ENCODE results near the gene KIF6. TPM values are rescaled to one million over a fixed set of nuclear protein-coding genes. Genes with fewer than 3 reads are reported as not detected.

KIF6 gene
- polyA plus RNA-seq, 1 donor (not counting 4 experiments of a cell fraction or from before 2014, with no cell fraction given) = 0.14 TPM

DNA sequence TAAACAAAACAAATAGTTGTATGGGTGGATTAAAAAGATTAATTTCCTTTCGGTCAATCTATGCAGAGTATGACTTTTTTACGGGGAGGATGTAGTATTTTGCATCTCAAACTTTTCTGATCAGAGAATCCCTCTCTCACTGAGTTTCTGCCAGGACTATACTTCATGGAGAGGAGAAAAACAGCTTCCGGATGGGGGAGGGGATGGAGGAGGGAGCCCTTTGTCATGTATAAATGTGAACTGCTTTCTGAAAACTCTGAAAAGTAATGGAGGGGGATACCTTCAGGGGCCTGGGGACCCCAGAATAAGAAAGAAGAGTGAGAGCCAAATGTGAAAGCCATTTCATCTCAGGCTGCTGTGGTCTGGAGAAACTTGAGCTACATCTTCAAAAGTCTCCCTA is 229.6 kb downstream of the KIF6 start:
- H3K27me3 ChIP-seq (ENCODE audit: control insufficient read depth, extremely low read depth, insufficient read depth, low read length) = no peaks in the 10 kb centered on the region
- H3K36me3 ChIP-seq (ENCODE audit: control insufficient read depth in 2 of 2, extremely low read depth in 1 of 2, insufficient read depth in 2 of 2, low read length in 2 of 2) = no peaks in the 10 kb centered on the region
- H3K9me3 ChIP-seq (ENCODE audit: control insufficient read depth, low read depth, low read length) = no peaks in the 10 kb centered on the region
- H3K4me1 ChIP-seq (ENCODE audit: control insufficient read depth, extremely low read depth, insufficient read depth, low read length) = no peaks in the 10 kb centered on the region
- no peak overlapping the region for H3K4me2 ChIP-seq (ENCODE audit: control insufficient read depth, extremely low read depth, insufficient read depth, low read depth, low read length)
- no peak overlapping the region for H3K4me3 ChIP-seq (ENCODE audit: control insufficient read depth in 2 of 3, extremely low read depth in 1 of 3, insufficient read depth in 2 of 3, low read depth in 1 of 3, low read length in 3 of 3)
- H3K27ac ChIP-seq (ENCODE audit: control insufficient read depth, insufficient read depth, low read length) = no peak overlapping the region
- dilution Hi-C loops (cut with MboI; ENCODE audit: extremely low pct_ligation_motif_present, low sequenced_read_pairs) = no loop called here
- no peak for TF ChIP-seq EZH2 (IDR thresholded peaks at IDR 0.05; ENCODE audit: low read length)
- TF ChIP-seq, protein P1, sequence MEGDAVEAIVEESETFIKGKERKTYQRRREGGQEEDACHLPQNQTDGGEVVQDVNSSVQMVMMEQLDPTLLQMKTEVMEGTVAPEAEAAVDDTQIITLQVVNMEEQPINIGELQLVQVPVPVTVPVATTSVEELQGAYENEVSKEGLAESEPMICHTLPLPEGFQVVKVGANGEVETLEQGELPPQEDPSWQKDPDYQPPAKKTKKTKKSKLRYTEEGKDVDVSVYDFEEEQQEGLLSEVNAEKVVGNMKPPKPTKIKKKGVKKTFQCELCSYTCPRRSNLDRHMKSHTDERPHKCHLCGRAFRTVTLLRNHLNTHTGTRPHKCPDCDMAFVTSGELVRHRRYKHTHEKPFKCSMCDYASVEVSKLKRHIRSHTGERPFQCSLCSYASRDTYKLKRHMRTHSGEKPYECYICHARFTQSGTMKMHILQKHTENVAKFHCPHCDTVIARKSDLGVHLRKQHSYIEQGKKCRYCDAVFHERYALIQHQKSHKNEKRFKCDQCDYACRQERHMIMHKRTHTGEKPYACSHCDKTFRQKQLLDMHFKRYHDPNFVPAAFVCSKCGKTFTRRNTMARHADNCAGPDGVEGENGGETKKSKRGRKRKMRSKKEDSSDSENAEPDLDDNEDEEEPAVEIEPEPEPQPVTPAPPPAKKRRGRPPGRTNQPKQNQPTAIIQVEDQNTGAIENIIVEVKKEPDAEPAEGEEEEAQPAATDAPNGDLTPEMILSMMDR (optimal IDR thresholded peaks at IDR 0.05 in 1 of 3, IDR thresholded peaks at IDR 0.05 in 1 of 3, conservative IDR thresholded peaks at IDR 0.05 in 1 of 3; ENCODE audit: extremely low read depth in 1 of 3, insufficient read depth in 2 of 3, low read length in 3 of 3) = no peak
- FAIRE-seq (no peak), DNase-seq (ENCODE audit: low read depth, low spot score) (no peak)
- H2AFZ ChIP-seq (ENCODE audit: control insufficient read depth, low read length) = no peak overlapping the region
- H3K9ac ChIP-seq (ENCODE audit: control insufficient read depth, extremely low read depth, insufficient read depth, low read length) = no peak overlapping the region
- no peaks in the 10 kb centered on the region for H3K79me2 ChIP-seq (ENCODE audit: control insufficient read depth, insufficient read depth, low read length)
- no peaks in the 10 kb centered on the region for H3K9me1 ChIP-seq (ENCODE audit: control insufficient read depth, extremely low read depth, insufficient read depth, low read length)
- no peaks in the 10 kb centered on the region for H4K20me1 ChIP-seq (ENCODE audit: control insufficient read depth, extremely low read depth, insufficient read depth, low read length)

DNA sequence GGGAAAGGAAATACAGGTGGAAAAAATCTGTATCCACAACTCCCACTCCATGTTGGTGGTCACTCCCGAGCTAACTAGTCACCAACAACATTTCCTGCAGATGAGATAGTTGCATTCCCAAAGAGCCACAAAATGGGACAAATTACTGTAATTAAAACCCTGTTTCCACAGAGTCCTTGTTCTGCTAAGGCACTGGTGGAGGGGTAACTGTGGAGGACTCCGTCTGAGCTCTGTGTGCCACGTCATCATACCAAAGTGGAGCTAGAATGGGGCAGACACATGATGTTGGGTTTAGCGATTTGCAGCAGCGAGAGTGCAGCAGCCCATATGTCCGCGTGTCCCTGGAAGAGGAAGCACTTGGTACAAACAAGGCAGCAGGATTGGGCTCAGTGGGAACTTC is 230.2 kb downstream of the KIF6 start:
- Histone ChIP-seq H3K9ac (ENCODE audit: control insufficient read depth, extremely low read depth, insufficient read depth, low read length) (no peak overlapping the region), H3K36me3 (ENCODE audit: control insufficient read depth in 2 of 2, extremely low read depth in 1 of 2, insufficient read depth in 2 of 2, low read length in 2 of 2) (no peaks in the 10 kb centered on the region), H3K9me3 (ENCODE audit: control insufficient read depth, low read depth, low read length) (no peaks in the 10 kb centered on the region), H3K27ac (ENCODE audit: control insufficient read depth, insufficient read depth, low read length) (no peak overlapping the region), H3K9me1 (ENCODE audit: control insufficient read depth, extremely low read depth, insufficient read depth, low read length) (no peaks in the 10 kb centered on the region), H3K4me2 (ENCODE audit: control insufficient read depth, extremely low read depth, insufficient read depth, low read depth, low read length) (no peak overlapping the region), H3K27me3 (ENCODE audit: control insufficient read depth, extremely low read depth, insufficient read depth, low read length) (no peaks in the 10 kb centered on the region), H3K4me3 (ENCODE audit: control insufficient read depth in 2 of 3, extremely low read depth in 1 of 3, insufficient read depth in 2 of 3, low read depth in 1 of 3, low read length in 3 of 3) (no peak overlapping the region), H3K79me2 (ENCODE audit: control insufficient read depth, insufficient read depth, low read length) (no peaks in the 10 kb centered on the region), H2AFZ (ENCODE audit: control insufficient read depth, low read length) (no peak overlapping the region), H3K4me1 (ENCODE audit: control insufficient read depth, extremely low read depth, insufficient read depth, low read length) (no peaks in the 10 kb centered on the region), H4K20me1 (ENCODE audit: control insufficient read depth, extremely low read depth, insufficient read depth, low read length) (no peaks in the 10 kb centered on the region)
- DNase-seq (ENCODE audit: low read depth, low spot score) = no peak
- no peak for FAIRE-seq
- TF ChIP-seq, protein P1 (optimal IDR thresholded peaks at IDR 0.05 in 1 of 3, IDR thresholded peaks at IDR 0.05 in 1 of 3, conservative IDR thresholded peaks at IDR 0.05 in 1 of 3; ENCODE audit: extremely low read depth in 1 of 3, insufficient read depth in 2 of 3, low read length in 3 of 3) = no peak
- TF ChIP-seq EZH2 (IDR thresholded peaks at IDR 0.05; ENCODE audit: low read length) = no peak
- dilution Hi-C loops (cut with MboI; ENCODE audit: extremely low pct_ligation_motif_present, low sequenced_read_pairs) = no loop called here
